ENCODE results near the gene ZBTB7C.

- TF ChIP-seq ZNF645 (tag by site-specific recombination; IDR thresholded peaks at IDR 0.05), result no peak
- TF ChIP-seq SCRT1 (tag by site-specific recombination; IDR thresholded peaks at IDR 0.05; ENCODE audit: borderline replicate concordance), result no peak
- TF ChIP-seq WT1 (tag by site-specific recombination; IDR thresholded peaks at IDR 0.05), result no peak
- TF ChIP-seq CTCF (tag by site-specific recombination; IDR thresholded peaks at IDR 0.05), result no peak
- TF ChIP-seq ZFP3 (tag by site-specific recombination; IDR thresholded peaks at IDR 0.05; ENCODE audit: low read depth), result no peak
Observed at GRCh38 chr18:48172226-48173006, 236.8 kb downstream of the ZBTB7C start.
